ENCODE results near the gene TIMM44.

GRCh38 chr19:7907122-7907521, 36.3 kb downstream of the TIMM44 start:
- TF ChIP-seq POLR2A (IDR thresholded peaks at IDR 0.05) (no peak), CTCF (IDR thresholded peaks at IDR 0.05) (no peak), POLR2AphosphoS5 (IDR thresholded peaks at IDR 0.05) (no peak)
